ENCODE data around the gene PNPO. TPM values are rescaled to one million over a fixed set of nuclear protein-coding genes. Genes with fewer than 3 reads are reported as not detected.

The PNPO gene
- total and polyA plus RNA-seq, 2 of the 8 experiments (the other 6 are each of a cell fraction or from before 2014, with no cell fraction given): 7.0 to 8.1 TPM

DNA sequence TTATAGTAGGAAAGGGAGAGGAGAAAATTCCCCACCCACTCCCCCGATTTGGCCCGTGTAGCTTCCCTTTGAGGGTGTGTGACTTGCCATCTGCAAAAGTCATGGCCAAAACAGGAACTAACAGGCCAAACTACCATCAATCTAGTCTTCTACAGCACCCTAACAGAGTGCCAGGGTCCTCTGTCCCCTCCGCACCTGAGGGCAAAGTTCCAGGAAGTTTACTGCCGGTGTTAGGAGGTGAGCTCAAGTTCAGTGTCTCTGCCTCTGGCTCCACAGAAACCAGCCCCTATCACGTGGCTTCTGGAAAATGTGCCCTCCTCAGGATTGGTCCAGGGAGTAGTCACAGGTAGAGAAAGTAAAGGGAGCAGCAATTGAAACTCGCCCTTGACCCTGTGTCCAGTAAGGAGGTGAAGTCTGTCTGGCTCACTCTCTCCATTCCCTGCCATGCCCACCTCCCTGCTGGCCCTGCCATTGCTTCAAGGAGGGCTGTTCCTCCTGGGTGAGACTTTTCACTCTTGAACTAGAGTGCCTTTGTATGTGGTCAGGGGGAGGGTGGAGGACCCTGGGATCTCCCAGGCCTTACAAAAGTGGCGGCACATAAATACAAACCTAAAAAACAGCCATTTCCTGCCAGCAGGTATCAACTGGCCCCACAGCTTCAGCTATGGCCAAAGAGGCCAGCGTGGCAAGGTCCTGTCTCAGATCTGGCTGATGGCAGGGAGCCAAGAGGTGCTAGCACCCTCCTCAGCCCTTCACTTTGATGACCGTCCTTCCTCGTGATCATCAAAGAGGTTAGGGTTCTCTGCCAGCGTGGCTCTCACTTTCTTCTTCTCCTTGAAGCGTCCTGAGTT, 11.0 kb downstream of the PNPO start:
- H2BK12ac ChIP-seq (ENCODE audit: low read depth, low read length): peak overlapping the region; percentile 22; the same call in 1 of the 2 replicates
- peaks cover 4 to 21% (median 9%) of the 10 kb centered on the region in 4 experiments for H3K4me1 ChIP-seq (replicated peaks in 1 of 4; ENCODE audit: control insufficient read depth in 3 of 4, insufficient read depth in 4 of 4, low read length in 3 of 4)
- no peaks in the 10 kb centered on the region; the same call in 1 of the 2 replicates for H3K23me2 ChIP-seq (ENCODE audit: low read depth, low read length)
- H3K4me2 ChIP-seq (ENCODE audit: insufficient read depth in 1 of 2, low read depth in 2 of 2, low read length in 2 of 2): no peak overlapping the region
- FAIRE-seq (no peak), DNase-seq (ENCODE audit: low read depth in 1 of 2, low spot score in 2 of 2) (no peak)
- H3K79me2 ChIP-seq (ENCODE audit: control insufficient read depth in 1 of 2, insufficient read depth in 2 of 2, low read length in 2 of 2): no peaks in the 10 kb centered on the region
- no peak overlapping the region for H2BK5ac ChIP-seq (ENCODE audit: low read depth, low read length)
- no peak overlapping the region for H4K5ac ChIP-seq (ENCODE audit: insufficient read length, low read depth, low read length)
- CTCF ChIA-PET (ENCODE audit: partially characterized antibody): interaction anchor here (0.8 to 40.5 kb wide), 7 partner anchors 4 to 116 kb away, joined by 3 to 1010 read pairs (median 246); partner anchors contain the start of genes CDK5RAP3, PNPO, PRR15L and SCRN2
- no peak overlapping the region for H4K91ac ChIP-seq (replicated peaks; ENCODE audit: insufficient read length, low read length)
- H3K18ac ChIP-seq (ENCODE audit: extremely low read depth, low read length): no peak overlapping the region
- no peak overlapping the region for H3K23ac ChIP-seq (ENCODE audit: insufficient read length)
- H3K4ac ChIP-seq (replicated peaks; ENCODE audit: insufficient read length, low read depth, low read length): no peak overlapping the region
- H3K56ac ChIP-seq (replicated peaks; ENCODE audit: insufficient read length, low read depth, low read length): no peak overlapping the region
- WGBS, 2 experiments (ENCODE audit: extremely low coverage in 1 of 2, insufficient coverage in 1 of 2, insufficient read length in 1 of 2, insufficient replicate concordance in 2 of 2, low coverage in 1 of 2, low lambda C conversion rate in 2 of 2, missing lambda C conversion rate in 1 of 2): 83% methylated on average over 11 of the region's 12 CpGs; no CpG with 5 or more reads in 1 of the 2 experiments
- TF ChIP-seq, protein P1, sequence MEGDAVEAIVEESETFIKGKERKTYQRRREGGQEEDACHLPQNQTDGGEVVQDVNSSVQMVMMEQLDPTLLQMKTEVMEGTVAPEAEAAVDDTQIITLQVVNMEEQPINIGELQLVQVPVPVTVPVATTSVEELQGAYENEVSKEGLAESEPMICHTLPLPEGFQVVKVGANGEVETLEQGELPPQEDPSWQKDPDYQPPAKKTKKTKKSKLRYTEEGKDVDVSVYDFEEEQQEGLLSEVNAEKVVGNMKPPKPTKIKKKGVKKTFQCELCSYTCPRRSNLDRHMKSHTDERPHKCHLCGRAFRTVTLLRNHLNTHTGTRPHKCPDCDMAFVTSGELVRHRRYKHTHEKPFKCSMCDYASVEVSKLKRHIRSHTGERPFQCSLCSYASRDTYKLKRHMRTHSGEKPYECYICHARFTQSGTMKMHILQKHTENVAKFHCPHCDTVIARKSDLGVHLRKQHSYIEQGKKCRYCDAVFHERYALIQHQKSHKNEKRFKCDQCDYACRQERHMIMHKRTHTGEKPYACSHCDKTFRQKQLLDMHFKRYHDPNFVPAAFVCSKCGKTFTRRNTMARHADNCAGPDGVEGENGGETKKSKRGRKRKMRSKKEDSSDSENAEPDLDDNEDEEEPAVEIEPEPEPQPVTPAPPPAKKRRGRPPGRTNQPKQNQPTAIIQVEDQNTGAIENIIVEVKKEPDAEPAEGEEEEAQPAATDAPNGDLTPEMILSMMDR (IDR thresholded peaks at IDR 0.05; ENCODE audit: control extremely low read depth in 1 of 3, insufficient read depth in 1 of 3, low read depth in 1 of 3, low read length in 3 of 3): no peak
- no peak for TF ChIP-seq HDAC2 (IDR thresholded peaks at IDR 0.05; ENCODE audit: borderline replicate concordance in 1 of 2, low read depth in 2 of 2, low read length in 2 of 2)
- H3K27me3 ChIP-seq (replicated peaks in 1 of 4; ENCODE audit: control insufficient read depth in 3 of 4, extremely low read depth in 1 of 4, insufficient read depth in 3 of 4, low read length in 3 of 4): peaks cover 0 to 6% (median 0%) of the 10 kb centered on the region in 4 experiments; a peak in 1 of 7 replicates
- no peak overlapping the region for H2BK120ac ChIP-seq (replicated peaks; ENCODE audit: low read depth, low read length)
- H2BK20ac ChIP-seq (ENCODE audit: low read length): no peak overlapping the region
- H2AK5ac ChIP-seq (ENCODE audit: low read depth, low read length): no peak overlapping the region
- no peaks in the 10 kb centered on the region for H3K79me1 ChIP-seq (ENCODE audit: low read depth, low read length)
- H3K4me3 ChIP-seq (ENCODE audit: extremely low read depth in 1 of 4, insufficient read depth in 2 of 4, low read depth in 3 of 4, low read length in 4 of 4): no peak overlapping the region
- H4K20me1 ChIP-seq (replicated peaks in 1 of 2; ENCODE audit: control insufficient read depth in 1 of 2, insufficient read depth in 2 of 2, low read length in 2 of 2): no peaks in the 10 kb centered on the region
- H3K9me3 ChIP-seq (ENCODE audit: insufficient read depth in 2 of 2, low read depth in 1 of 2, low read length in 1 of 2): no peaks in the 10 kb centered on the region
- no peak overlapping the region for H3K14ac ChIP-seq (ENCODE audit: insufficient read length)
- no peak overlapping the region for H2AFZ ChIP-seq (ENCODE audit: low read length)
- POLR2A ChIA-PET (ENCODE audit: partially characterized antibody): interaction anchor here (1.3 to 1.7 kb wide), 3 partner anchors 9 to 18 kb away, joined by 4 to 6 read pairs (median 5); partner anchors contain the start of genes CDK5RAP3 and PNPO
- no peak overlapping the region for H3K27ac ChIP-seq (ENCODE audit: low read depth, low read length)
- no peak overlapping the region for H2BK15ac ChIP-seq (ENCODE audit: low read length)
- no peaks in the 10 kb centered on the region for H3K36me3 ChIP-seq (ENCODE audit: control insufficient read depth in 2 of 4, insufficient read depth in 4 of 4, low read length in 3 of 4)
- H3K9ac ChIP-seq (replicated peaks in 1 of 4; ENCODE audit: extremely low read depth in 1 of 4, low read depth in 3 of 4, low read length in 3 of 4): no peak overlapping the region
- H4K8ac ChIP-seq (ENCODE audit: extremely low read depth, insufficient read depth, low read length): no peak overlapping the region

Measured in H1 (cell line).